GM10266 (cell line): ENCODE results near the gene ALX4.

Experiments
- DNase-seq: peaks from one replicate; pipeline ENCODE4 v3.0.0; 2012; ENCODE audit errors: extremely low spot score
- CTCF ChIP-seq: IDR thresholded peaks from 2 replicates; pipeline ENCODE4 v1.5.1; 2012; ENCODE audit warnings: mild to moderate bottlenecking, low read depth; ENCODE audit not compliant: control insufficient read depth, insufficient read depth; ENCODE audit errors: missing control alignments

The ALX4 gene

GRCh38 chr11:44349328-44349727 lies 39.4 kb upstream of the ALX4 start:
- no peak for DNase-seq
- TF ChIP-seq CTCF: no peak

DNA sequence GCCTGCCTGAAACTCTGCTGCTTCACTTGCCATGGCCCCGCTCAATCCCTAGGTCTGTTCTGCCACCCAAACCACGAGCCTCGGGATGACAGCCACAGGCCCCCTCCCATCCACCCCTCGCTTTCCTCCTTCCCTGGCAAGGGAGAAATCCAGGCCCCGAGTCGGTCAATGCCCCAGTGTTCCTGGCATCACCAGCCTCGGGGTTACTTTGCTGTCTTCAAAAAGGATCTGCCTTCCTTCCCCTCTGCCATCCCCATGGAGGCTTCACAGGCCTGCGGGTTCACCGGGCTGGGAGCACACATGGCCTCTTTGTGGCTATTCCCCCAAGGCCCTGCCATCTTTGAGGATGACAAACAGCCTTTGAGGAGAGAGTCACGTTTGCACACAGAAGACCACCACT lies 38.8 kb upstream of the ALX4 start:
- TF ChIP-seq CTCF: no peak
- no peak for DNase-seq

DNA sequence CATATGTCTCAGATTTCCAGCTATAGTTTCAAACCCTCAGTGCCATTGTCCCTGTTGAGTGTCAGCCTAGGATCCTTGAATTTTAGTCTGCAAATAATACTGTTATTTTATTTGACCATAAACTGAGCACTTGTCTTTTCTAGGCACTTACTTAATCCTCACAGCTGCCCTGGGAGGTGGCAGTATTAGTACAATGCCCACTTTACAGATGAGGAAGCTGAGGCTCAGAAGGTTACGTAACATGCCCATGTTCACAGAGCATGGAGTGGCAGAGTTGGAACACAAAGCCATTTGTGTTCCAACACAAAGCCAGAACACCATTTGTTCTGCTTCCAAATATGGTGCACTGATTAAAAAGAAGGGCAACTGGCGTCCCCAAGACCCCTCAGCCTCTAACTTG lies 38.2 kb upstream of the ALX4 start:
- no peak for DNase-seq
- TF ChIP-seq CTCF: no peak

GRCh38 chr11:44347538-44347937 lies 37.6 kb upstream of the ALX4 start:
- no peak for TF ChIP-seq CTCF
- no peak for DNase-seq

DNA sequence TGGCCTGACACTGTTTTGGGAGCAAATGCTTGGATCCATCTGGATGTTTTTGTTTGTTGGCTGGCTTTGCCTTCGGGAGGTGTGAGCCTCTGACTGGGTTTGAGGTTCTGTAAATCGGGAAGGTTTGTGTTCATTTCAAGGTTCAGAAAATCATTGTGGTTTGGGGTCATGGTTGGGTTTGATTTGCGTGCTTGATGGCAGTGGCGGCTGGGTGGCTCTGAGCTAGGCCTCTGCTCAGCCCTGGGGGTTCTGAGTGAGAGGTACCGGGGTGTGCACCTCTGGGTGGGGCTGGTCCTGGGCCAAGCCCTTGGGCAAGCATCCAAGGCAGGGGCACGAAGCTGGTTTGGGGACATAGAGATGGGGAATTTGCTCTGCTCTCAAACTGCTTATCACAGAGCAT lies 37.0 kb upstream of the ALX4 start:
- DNase-seq: no peak
- TF ChIP-seq CTCF: no peak

DNA sequence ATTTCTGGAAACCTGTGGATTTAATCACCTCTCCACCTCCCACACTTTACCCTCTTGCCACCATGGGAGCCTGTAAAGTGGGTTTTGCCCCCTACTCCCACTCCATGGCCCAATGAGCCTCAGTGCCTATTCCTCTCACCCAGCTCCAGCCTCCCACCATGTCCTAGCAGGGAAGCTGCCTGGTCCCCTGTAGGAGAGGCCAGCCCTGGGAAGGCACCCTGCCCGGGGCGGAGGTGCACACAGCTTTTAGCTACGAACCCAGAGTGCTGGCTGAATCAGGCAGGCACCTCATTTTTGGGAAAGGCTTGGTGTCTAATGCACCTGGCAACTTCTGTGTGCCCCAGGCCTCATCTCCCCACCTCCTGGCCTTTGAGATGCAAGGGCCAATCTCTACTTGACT lies 35.8 kb upstream of the ALX4 start:
- TF ChIP-seq CTCF: no peak
- no peak for DNase-seq

DNA sequence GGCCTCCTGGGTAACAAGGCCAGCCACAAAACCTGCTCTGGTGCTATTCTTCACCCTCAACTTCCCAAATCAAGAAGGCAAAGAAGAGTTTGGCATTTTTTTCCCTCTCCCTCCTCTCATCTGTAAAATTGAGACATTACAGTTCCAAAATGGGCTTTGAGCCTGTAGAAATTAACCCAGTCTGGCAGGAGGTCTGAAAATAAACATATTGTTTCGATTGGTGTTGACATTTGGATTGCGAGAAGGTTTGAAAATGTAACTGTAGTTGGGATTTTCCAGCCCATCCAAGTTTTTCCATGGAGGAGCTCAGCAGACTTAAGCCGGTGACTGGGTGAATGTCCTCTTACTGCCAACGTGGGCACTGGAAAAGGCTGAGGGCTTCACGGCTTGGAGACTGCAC lies 35.0 kb upstream of the ALX4 start:
- no peak for TF ChIP-seq CTCF
- DNase-seq: no peak
